Skeletal muscle satellite cell (primary cell): Measurements from ENCODE around the gene DOCK2.

ENCODE experiments used
- H3K27me3 ChIP-seq: 2 replicates; pipeline ENCODE4 v1.7.0; 2013; ENCODE audit warnings: low read length; ENCODE audit not compliant: control insufficient read depth, insufficient read depth
- H3K36me3 ChIP-seq: 2 replicates; pipeline ENCODE4 v1.7.0; 2013; ENCODE audit warnings: mild to moderate bottlenecking, control low read depth, low read length; ENCODE audit not compliant: insufficient read depth
- H3K4me1 ChIP-seq: 2 replicates; pipeline ENCODE4 v1.7.0; 2013; ENCODE audit warnings: low read length; ENCODE audit not compliant: control insufficient read depth, insufficient read depth
- H3K4me2 ChIP-seq: 2 replicates; pipeline ENCODE4 v1.7.0; 2013; ENCODE audit warnings: mild to moderate bottlenecking, low read length
- H3K4me3 ChIP-seq: 2 replicates; pipeline ENCODE4 v1.7.0; 2013; ENCODE audit warnings: low read length
- H3K9ac ChIP-seq: 2 replicates; pipeline ENCODE4 v1.7.0; 2013; ENCODE audit warnings: mild to moderate bottlenecking, low read depth, low read length, moderate library complexity
- H3K9me3 ChIP-seq: replicated peaks from 2 replicates; pipeline ENCODE4 v1.7.0; 2013; ENCODE audit warnings: mild to moderate bottlenecking, control low read depth, low read length

DOCK2 gene

GRCh38 chr5:169695919-169696490, 58.9 kb downstream of the DOCK2 start:
- no peaks in the 10 kb centered on the region for H3K9me3 ChIP-seq
- H3K4me1 ChIP-seq: peaks cover 43% of the 10 kb centered on the region
- peak overlapping the region; percentile 74 for H3K4me2 ChIP-seq
- no peaks in the 10 kb centered on the region for H3K27me3 ChIP-seq
- peak overlapping the region; percentile 11 for H3K4me3 ChIP-seq
- H3K36me3 ChIP-seq: no peaks in the 10 kb centered on the region
- H3K9ac ChIP-seq: peak overlapping the region; percentile 77

- H3K4me2 ChIP-seq: peak overlapping the region; percentile 74
- peaks cover 43% of the 10 kb centered on the region for H3K4me1 ChIP-seq
- H3K27me3 ChIP-seq: no peaks in the 10 kb centered on the region
- peak overlapping the region; percentile 77 for H3K9ac ChIP-seq
- peak overlapping the region; percentile 23 for H3K4me3 ChIP-seq
- no peaks in the 10 kb centered on the region for H3K9me3 ChIP-seq
- no peaks in the 10 kb centered on the region for H3K36me3 ChIP-seq
Observed at GRCh38 chr5:169696621-169697510, 59.8 kb downstream of the DOCK2 start.

GRCh38 chr5:169697511-169697890, 60.4 kb downstream of the DOCK2 start:
- peaks cover 48% of the 10 kb centered on the region for H3K4me1 ChIP-seq
- H3K27me3 ChIP-seq: no peaks in the 10 kb centered on the region
- peak overlapping the region; percentile 77 for H3K9ac ChIP-seq
- H3K36me3 ChIP-seq: no peaks in the 10 kb centered on the region
- H3K4me2 ChIP-seq: peak overlapping the region; percentile 74
- H3K4me3 ChIP-seq: no peak overlapping the region
- no peaks in the 10 kb centered on the region for H3K9me3 ChIP-seq

DNA sequence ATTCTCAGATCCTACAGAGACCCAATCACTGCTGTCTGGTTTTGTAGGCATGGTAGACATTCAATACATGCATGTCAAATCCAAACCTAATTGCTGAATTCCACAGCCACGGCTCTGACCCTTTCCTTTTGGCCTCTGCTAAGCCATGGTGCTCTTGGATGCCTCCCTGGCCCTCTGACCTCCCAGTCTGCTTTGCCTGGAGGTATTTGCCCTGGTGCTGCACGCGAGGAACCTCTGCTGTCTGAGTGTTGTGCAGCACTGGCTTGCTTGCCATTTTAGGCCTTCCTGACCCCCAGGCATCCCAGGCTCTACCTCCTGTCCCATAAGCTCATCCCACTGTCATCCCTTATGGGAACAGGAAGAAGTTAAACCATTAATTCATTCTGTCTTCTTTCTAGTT, 60.9 kb downstream of the DOCK2 start:
- H3K9ac ChIP-seq: peak overlapping the region; percentile 77
- H3K4me3 ChIP-seq: no peak overlapping the region
- no peak overlapping the region for H3K4me2 ChIP-seq
- no peaks in the 10 kb centered on the region for H3K27me3 ChIP-seq
- no peaks in the 10 kb centered on the region for H3K9me3 ChIP-seq
- no peaks in the 10 kb centered on the region for H3K36me3 ChIP-seq
- peaks cover 53% of the 10 kb centered on the region for H3K4me1 ChIP-seq

GRCh38 chr5:169700611-169701010, 63.5 kb downstream of the DOCK2 start:
- H3K9me3 ChIP-seq: no peaks in the 10 kb centered on the region
- H3K4me1 ChIP-seq: peaks cover 49% of the 10 kb centered on the region
- no peaks in the 10 kb centered on the region for H3K36me3 ChIP-seq

DNA sequence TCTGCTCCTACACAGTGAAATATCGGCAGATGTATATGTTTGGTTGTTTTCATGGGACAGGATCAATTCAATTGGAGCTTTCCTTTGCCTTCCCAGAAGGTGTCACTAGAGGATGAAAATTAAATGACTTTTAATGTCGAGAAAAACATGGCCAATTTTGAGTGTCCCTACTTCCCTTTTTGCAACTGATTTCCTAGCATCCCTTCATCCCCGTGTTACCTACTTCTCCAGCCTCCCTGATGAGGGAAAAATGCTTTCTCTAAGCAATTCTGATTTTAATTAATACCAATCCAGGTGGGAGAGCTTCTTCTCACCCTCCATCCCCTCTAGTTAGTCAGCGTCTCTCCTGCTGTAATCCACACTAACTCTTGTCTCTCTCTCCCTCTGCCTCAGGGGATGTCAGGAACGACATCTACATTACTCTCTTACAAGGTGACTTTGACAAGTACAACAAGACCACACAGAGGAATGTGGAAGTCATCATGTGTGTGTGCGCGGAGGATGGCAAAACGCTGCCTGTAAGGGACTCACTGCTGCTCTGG, 64.9 kb downstream of the DOCK2 start:
- peak overlapping the region; percentile 17 for H3K9ac ChIP-seq
- no peak overlapping the region for H3K4me3 ChIP-seq
- H3K27me3 ChIP-seq: no peaks in the 10 kb centered on the region
- H3K36me3 ChIP-seq: no peaks in the 10 kb centered on the region
- no peak overlapping the region for H3K4me2 ChIP-seq
- peaks cover 53% of the 10 kb centered on the region for H3K4me1 ChIP-seq
- H3K9me3 ChIP-seq: no peaks in the 10 kb centered on the region

More at GRCh38 chr5:169700611-169701010, 63.5 kb downstream of the DOCK2 start:
- Histone ChIP-seq H3K4me2 (no peak overlapping the region), H3K27me3 (no peaks in the 10 kb centered on the region), H3K4me3 (no peak overlapping the region), H3K9ac (no peak overlapping the region)

- Histone ChIP-seq H3K9me3 (no peaks in the 10 kb centered on the region), H3K9ac (peak overlapping the region; percentile 17), H3K27me3 (no peaks in the 10 kb centered on the region), H3K4me3 (no peak overlapping the region), H3K4me2 (no peak overlapping the region), H3K4me1 (peaks cover 53% of the 10 kb centered on the region), H3K36me3 (no peaks in the 10 kb centered on the region)
Observed at GRCh38 chr5:169702693-169703481, 65.8 kb downstream of the DOCK2 start.

DNA sequence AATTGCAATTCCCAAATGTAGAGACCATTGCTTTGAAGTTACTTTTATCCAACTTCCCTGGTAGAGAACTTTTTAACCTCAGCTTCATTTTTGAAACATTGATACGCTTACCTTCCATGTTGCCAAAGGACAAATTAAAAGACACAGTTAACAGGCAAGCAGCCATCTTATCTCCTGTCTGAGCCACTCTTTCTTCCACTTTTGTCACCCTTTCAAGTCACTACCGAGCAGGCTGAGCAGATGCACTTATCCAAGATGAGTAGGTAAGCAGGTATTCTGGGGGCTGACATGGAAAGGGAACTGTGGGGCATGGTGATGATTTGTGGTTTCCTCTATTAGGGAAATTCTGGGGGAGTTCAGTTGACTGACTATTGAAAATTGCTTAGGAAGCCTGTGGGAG, 66.7 kb downstream of the DOCK2 start:
- H3K36me3 ChIP-seq: no peaks in the 10 kb centered on the region
- H3K9me3 ChIP-seq: no peaks in the 10 kb centered on the region
- no peak overlapping the region for H3K4me3 ChIP-seq
- no peaks in the 10 kb centered on the region for H3K27me3 ChIP-seq
- H3K4me2 ChIP-seq: no peak overlapping the region
- H3K4me1 ChIP-seq: peaks cover 49% of the 10 kb centered on the region
- H3K9ac ChIP-seq: no peak overlapping the region

GRCh38 chr5:169705322-169705721, 68.2 kb downstream of the DOCK2 start:
- Histone ChIP-seq H3K4me1 (peaks cover 49% of the 10 kb centered on the region), H3K9me3 (no peaks in the 10 kb centered on the region), H3K36me3 (no peaks in the 10 kb centered on the region), H3K4me3 (no peak overlapping the region), H3K9ac (no peak overlapping the region), H3K4me2 (no peak overlapping the region), H3K27me3 (no peaks in the 10 kb centered on the region)

DNA sequence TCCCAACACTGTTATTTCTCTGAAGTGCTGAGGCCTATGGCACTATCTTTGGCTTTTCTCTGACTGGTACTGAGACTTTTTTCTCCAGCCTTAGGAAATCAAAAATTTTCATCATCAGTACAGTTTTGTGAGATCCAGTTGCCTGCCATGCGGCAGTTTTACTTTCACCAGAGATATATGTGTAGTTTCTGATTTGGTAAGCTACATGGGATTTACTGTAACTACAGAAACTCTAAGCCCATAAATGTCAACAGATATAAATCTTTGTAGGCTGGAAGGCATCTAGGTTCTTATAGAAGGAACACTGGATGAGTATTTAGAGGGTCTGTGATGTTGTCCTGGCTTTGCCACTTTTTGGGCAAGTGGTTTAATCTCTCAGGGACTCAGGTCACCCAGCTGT, 69.0 kb downstream of the DOCK2 start:
- Histone ChIP-seq H3K4me3 (no peak overlapping the region), H3K9ac (no peak overlapping the region), H3K4me2 (no peak overlapping the region), H3K36me3 (no peaks in the 10 kb centered on the region), H3K4me1 (peaks cover 49% of the 10 kb centered on the region), H3K27me3 (no peaks in the 10 kb centered on the region), H3K9me3 (no peaks in the 10 kb centered on the region)

- Histone ChIP-seq H3K9ac (peak overlapping the region; percentile 5), H3K4me2 (peak overlapping the region; percentile 37), H3K36me3 (no peaks in the 10 kb centered on the region), H3K4me3 (no peak overlapping the region), H3K27me3 (no peaks in the 10 kb centered on the region), H3K9me3 (no peaks in the 10 kb centered on the region), H3K4me1 (peaks cover 49% of the 10 kb centered on the region)
Observed at GRCh38 chr5:169706758-169707450, 69.8 kb downstream of the DOCK2 start.
